ENCODE results near the gene IBA57.

GRCh38 chr1:228139406-228139930 lies 26.1 kb upstream of the IBA57 start:
- TF ChIP-seq, protein P1, sequence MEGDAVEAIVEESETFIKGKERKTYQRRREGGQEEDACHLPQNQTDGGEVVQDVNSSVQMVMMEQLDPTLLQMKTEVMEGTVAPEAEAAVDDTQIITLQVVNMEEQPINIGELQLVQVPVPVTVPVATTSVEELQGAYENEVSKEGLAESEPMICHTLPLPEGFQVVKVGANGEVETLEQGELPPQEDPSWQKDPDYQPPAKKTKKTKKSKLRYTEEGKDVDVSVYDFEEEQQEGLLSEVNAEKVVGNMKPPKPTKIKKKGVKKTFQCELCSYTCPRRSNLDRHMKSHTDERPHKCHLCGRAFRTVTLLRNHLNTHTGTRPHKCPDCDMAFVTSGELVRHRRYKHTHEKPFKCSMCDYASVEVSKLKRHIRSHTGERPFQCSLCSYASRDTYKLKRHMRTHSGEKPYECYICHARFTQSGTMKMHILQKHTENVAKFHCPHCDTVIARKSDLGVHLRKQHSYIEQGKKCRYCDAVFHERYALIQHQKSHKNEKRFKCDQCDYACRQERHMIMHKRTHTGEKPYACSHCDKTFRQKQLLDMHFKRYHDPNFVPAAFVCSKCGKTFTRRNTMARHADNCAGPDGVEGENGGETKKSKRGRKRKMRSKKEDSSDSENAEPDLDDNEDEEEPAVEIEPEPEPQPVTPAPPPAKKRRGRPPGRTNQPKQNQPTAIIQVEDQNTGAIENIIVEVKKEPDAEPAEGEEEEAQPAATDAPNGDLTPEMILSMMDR (IDR thresholded peaks at IDR 0.05), result no peak
- TF ChIP-seq POLR2A (IDR thresholded peaks at IDR 0.05), result no peak
